Measurements from ENCODE around the gene LONRF2. TPM values are rescaled to one million over a fixed set of nuclear protein-coding genes. Genes with fewer than 3 reads are reported as not detected.

LONRF2 gene
- total RNA-seq, 1 donor from 2014 or later, result 14.9 TPM

DNA sequence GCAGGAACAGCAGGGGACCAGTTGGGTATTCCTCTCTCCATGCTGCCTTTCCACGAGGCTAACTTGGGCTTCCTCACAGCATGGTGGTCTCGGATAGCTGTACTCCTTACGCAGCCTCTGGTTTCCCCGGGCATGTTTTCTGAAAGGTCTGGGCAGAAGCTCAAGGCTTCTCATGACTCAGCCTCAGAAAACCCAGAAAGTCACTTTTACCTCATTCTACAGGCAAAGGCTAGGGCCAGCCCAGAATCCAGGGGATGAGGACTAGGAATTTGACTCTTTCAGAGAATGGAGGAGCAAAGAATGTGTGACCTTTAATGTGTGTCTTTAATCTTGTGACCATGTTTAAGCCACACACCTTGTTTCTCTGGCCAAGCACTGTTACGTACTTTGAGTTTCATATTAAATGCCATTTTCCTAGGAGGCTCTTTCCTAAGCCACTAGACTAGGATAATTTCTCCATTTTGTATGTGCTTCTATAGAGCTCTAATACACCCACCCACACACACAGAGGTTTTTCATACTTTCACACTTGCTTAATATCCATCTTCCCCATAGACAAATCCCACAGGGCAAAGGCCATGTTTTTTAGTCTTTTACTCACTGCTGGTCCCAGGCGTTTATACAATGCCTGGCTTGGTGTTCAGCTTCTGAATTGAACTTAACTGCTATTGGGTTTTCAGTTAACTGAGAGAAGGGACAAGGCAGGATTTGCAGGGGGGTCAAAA is 77.3 kb downstream of the LONRF2 start:
- DNase-seq (ENCODE audit: missing footprints) (no peak), ATAC-seq (no peak)
- intact Hi-C loops (cut with DNase I), result loop anchor here (5.0 kb wide), 1 partner anchor 428 kb away; no protein-coding TSS in a partner anchor

DNA sequence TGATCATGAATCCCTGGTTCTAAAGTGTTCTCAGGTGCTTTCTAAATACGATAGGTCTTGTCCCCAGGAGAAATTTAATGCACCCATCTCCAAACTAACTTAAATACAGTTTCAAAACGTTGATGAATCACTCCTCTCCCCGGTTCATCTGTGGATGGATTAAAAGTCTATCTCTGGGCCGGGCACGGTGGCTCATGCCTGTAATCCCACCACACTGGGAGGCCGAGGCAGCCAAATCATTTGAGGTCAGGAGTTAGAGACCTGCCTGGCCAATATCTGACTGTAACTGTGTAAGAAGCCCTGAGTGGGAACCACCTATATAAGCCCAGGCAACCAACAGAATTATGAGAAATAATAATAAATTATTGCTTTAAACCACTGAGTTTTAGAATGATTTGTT is 78.7 kb downstream of the LONRF2 start:
- ATAC-seq (no peak), DNase-seq (ENCODE audit: missing footprints) (no peak)
- intact Hi-C loops (cut with DNase I), result loop anchor here (1.0 to 5.0 kb wide), 3 partner anchors 65 to 685 kb away; no protein-coding TSS in a partner anchor

DNA sequence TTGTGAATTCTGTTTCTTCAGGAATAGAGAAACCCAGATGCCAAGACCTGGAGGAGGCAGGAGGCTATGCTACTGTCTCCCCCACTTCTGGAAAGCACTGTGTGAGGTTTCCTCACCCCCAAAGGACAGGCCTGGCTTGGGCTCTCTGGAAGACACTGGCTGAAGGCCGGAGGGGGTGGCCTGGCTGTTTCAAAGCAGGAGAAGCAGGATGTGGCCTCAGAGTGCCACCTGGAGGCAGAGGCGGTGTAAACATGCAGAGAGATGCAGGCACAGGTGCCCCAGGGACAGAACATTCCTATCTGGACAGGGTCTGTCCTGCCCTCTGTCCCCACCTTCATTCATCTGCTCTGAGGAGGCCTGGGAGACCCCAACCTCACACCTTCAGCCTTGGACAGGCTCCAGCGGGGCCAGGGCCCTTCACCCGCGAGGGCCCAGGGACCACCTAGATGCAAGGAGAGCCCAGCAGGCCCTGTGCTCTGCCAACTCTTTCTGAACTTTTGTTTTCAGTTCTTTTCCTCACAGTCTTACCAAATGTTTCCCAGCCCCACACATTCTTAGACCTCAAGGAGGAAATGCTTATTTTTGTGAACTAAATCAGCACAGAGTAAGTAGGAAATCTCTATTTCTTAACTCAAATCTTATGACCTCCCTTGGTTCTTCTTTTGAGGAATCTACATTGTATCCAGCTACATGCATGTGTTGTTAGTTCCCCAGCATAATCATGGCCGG is 79.2 kb downstream of the LONRF2 start:
- peak; percentile 84 for DNase-seq (ENCODE audit: missing footprints)
- intact Hi-C loops (cut with DNase I), result loop anchor here (1.0 to 5.0 kb wide), 3 partner anchors 65 to 684 kb away; no protein-coding TSS in a partner anchor
- ATAC-seq, result peak; percentile 83

DNA sequence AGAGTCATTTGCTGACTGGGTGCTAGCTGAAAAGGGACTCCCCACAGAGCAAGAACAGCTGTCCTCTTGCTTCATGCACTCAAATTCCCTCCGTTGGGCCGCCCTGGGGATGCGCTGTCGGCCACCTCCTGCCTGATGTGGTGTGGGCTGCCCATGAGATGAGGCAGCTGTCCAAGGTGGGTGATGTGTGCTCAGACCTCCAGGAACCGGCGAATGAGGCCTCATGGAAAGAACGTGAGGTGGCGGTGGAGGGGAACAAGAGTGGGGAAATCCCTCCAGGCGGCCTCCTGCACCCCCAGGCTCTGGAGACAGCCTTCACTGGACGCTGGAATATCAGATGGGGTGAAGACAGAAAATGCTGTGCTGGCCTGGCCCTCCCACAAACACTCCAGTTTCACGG is 79.8 kb downstream of the LONRF2 start:
- DNase-seq (ENCODE audit: missing footprints) (no peak), ATAC-seq (peak; percentile 3)
- intact Hi-C loops (cut with DNase I), result loop anchor here (2.0 to 5.0 kb wide), 2 partner anchors 425 to 684 kb away; no protein-coding TSS in a partner anchor

DNA sequence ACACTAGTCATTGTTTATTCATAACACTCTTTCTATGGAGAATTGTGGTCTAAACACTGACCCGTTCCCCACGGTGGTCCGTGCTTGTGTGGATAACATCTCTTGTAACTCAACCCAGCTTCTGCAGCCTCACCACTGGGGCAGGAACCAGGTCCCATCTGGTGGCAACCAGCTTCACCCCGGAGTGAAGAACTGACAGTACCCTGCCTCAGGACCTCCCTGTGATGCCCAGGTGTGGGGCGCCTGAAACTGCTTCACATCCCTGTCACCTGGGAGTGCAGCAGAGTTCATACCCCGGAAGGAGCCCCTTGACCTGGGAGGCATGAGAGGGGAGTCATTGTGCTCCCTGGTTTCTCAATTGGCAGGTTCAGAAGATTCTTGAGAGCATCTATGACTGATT is 81.1 kb downstream of the LONRF2 start:
- no peak for ATAC-seq
- DNase-seq (ENCODE audit: missing footprints), result no peak
- intact Hi-C loops (cut with DNase I), result loop anchor here (5.0 kb wide), 1 partner anchor 424 kb away; no protein-coding TSS in a partner anchor

DNA sequence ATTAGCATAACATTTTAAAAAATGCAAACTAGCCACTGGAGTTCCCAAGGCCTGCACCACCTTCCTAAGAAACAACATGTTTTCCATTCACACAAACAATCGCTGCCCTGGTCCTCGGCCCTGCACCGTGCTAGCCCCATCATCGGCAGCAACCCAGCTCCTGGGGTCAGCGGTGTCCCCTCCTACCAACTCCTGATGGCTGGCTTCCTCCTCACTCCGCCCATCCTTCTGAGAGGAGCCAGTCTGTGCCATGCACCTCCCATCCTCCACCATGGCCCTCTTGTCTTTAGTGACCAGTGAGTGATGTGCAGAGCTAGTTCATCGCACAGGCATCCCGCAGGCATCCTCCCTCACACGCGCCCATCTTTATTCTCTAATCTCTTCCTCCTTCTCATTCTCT is 81.9 kb downstream of the LONRF2 start:
- intact Hi-C loops (cut with DNase I), result loop anchor here (5.0 kb wide), 1 partner anchor 423 kb away; no protein-coding TSS in a partner anchor
- DNase-seq (ENCODE audit: missing footprints), result no peak
- no peak for ATAC-seq

DNA sequence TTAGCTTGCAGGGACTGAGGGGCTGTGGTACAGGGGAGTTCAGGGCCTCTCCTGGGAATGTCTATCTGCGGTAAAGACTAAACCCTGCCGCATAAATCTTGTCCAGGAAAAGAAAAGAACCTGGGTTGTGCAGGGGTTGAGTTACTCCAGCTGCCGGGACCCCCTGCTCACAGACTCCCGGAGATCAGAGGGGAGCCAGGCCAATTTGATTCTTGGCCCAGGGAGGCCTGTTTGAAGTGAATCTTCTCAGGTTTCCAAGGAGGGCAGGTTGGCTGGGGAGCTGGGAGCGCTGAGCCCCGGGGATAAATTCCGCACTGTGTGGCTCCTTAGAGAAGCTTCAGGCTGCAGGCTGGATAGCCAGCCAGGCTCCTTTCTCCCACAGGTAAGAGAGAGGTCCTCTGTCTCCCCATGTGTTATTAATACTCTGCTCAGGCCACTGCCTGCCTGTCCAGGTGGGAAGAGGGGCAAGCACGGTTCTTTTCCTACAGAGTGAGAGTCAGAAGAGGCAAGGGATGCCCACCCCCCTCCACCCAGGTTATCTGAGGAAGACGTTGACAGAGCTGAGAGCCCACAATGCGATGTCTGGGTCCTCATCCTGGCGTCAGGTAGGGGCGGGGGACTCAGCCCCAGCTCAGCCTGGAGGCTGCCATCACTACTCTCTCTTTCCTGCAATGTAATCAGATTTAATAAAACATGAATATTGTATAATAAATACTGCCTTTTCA is 82.7 kb downstream of the LONRF2 start:
- ATAC-seq, result no peak
- intact Hi-C loops (cut with DNase I), result loop anchor here (5.0 kb wide), 2 partner anchors 127 to 422 kb away; no protein-coding TSS in a partner anchor

DNA sequence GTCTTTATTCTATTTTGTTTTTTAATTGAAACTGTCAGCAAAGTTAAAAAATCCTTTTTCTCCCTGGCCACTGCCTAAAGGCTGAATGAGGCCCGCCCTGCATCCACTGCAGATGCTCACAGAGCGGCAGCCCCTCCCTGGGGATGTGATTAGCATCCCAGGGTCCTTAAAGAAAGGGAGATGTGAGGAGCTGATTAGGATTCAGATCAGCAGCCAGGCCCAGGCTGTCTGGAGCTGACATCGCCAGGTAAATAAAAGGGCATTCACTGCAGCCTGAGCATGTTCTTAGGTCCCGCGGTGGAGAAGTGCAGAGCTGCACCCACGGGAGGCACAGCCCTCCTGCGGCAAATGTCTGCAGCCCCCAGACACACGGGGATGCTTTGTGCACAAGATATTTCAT is 83.8 kb downstream of the LONRF2 start:
- DNase-seq (ENCODE audit: missing footprints) (no peak), ATAC-seq (no peak)
- intact Hi-C loops (cut with DNase I), result loop anchor here (5.0 kb wide), 1 partner anchor 126 kb away; no protein-coding TSS in a partner anchor

More for the DNA sequence above, 82.7 kb downstream of the LONRF2 start:
- no peak for DNase-seq (ENCODE audit: missing footprints)

DNA sequence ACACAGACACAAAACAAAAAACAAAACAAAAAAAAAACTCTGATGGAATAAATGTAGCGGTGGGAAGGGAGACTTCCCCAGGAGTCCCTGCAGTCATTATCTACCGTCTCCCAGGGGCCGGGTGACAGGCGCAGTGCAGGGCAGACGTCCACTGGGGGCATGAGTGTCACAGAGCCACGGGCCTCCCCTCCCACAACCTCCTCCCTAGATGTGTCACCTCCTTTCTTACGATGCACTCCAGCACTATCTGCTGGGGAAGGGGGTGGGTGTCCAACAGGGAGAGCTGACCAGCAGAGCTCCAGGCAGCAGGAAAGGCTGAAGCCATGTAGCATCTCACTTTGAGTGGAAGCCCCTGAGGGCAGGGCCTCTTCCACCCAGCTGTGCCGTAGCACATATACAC is 84.5 kb downstream of the LONRF2 start:
- intact Hi-C loops (cut with DNase I), result loop anchor here (5.0 kb wide), 1 partner anchor 125 kb away; no protein-coding TSS in a partner anchor

DNA sequence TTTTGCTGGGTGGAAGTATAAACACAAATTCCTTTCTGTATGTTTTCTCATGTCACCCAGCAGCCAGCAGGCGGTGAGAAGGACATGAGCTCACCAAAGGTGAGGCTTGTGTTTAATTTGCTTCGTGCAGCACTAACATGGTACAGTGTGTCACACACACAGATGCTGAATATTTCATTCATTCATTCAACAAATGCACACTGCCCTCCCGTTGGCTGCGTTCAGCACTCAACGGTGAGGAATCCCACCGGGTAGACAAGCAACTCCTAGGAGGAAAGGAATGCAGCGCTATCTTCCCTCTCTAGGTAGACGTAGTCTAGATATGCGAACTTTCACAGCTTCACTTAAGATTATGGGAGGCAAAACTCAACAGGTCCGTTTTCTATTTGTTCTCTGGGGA is 85.1 kb downstream of the LONRF2 start:
- DNase-seq (ENCODE audit: missing footprints) (no peak), ATAC-seq (no peak)
- intact Hi-C loops (cut with DNase I), result loop anchor here (5.0 kb wide), 1 partner anchor 125 kb away; no protein-coding TSS in a partner anchor

More for the DNA sequence above, 84.5 kb downstream of the LONRF2 start:
- ATAC-seq (no peak), DNase-seq (ENCODE audit: missing footprints) (no peak)

DNA sequence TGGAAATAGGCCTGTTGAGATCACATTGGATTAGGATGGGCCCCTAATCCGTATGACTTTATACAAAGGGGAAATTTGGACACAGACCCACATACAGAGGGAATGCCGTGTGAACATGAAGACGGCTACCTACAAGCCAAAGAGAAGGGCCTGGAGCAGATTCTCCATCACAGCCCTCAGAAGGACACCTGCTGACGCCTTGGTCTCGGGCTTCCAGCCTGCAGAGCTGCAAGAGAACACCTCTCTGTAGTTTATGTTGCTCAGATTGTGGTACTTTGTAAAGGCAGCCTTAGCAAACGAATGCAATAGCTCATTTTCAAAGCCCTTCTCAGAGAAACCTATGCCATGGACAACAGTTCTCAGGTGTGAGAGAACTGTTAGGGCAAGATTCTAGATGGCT is 86.1 kb downstream of the LONRF2 start:
- ATAC-seq (no peak), DNase-seq (ENCODE audit: missing footprints) (no peak)
- intact Hi-C loops (cut with DNase I), result loop anchor here (5.0 kb wide), 1 partner anchor 124 kb away; no protein-coding TSS in a partner anchor

DNA sequence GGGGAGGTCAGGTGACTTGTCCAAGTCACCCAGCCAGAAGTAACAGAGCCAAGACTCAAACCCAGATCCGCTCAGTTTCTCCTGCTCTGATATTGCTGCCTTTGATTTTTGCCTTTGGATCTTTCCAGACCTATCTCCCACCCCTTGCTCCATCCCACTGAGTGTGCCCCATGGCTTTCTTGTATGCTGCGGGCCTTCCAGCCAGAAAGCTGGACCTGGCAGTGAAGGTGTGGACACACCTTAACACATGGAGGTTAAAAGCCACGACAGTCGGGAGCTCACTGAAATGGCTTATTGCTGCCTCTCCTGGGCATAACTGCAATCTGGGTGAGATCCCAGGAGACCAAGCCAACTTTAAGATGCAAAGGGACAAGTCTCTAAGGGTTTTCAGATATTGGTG is 86.7 kb downstream of the LONRF2 start:
- DNase-seq (ENCODE audit: missing footprints) (no peak), ATAC-seq (no peak)
- intact Hi-C loops (cut with DNase I), result loop anchor here (5.0 kb wide), 1 partner anchor 123 kb away; no protein-coding TSS in a partner anchor

DNA sequence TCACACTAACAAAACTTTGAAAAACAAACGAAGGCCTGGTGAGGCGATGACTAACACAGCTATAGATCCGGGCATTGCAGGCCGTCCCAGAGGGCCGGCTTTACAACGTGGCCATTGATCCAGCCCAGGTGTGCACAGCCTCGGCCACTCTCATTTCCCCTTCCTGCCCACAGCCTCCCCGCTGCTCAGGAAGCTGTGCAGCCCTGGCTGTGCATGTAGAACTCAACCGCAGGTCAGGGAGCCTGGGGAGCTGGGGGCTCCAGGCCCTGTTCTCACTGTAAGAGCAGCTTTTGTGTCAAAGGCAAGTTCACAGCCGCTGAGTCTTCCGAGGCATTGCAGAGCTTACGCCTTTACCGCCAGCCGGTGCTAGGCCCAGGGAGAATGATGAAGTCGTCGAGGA is 87.2 kb downstream of the LONRF2 start:
- DNase-seq (ENCODE audit: missing footprints), result no peak
- intact Hi-C loops (cut with DNase I), result loop anchor here (5.0 kb wide), 1 partner anchor 123 kb away; no protein-coding TSS in a partner anchor
- ATAC-seq, result no peak

DNA sequence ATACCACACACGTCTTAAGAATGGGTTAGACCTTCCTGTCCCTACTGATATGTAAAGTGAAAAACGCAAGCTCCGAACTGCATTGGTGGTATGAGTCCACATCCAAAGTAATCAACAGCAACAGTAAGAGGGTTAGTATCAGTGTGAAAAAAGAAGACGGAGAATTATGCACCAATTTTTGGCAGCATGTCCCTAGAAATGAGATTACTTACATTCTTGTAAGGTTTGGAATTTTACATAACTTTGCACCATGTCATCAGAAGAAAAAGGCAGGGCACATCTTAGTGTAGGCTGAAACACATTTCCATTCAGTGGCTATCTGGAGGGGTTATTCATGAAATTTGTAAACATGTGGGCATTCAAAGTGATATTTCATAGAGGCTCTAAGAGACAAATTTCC is 88.2 kb downstream of the LONRF2 start:
- ATAC-seq, result no peak
- DNase-seq (ENCODE audit: missing footprints), result no peak
- intact Hi-C loops (cut with DNase I), result no loop called here

DNA sequence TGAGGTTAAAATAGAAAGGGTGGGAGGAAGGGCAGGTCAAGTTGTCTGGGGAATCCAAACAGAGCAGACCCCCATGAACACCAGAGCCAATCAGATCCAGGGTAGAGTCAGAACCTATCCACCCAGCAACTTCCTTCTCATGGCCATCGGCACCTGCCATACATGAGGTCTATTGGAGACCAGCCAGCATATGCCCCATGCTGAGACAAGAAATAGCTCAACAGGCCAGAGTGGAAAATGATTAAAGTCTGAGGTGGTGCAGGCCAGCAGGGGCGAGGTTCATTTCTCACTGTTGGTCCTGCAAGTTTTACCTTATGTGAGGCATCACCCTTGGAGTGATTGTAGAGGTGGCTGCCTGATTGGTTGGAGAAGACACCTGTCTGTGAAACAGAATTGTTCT is 89.2 kb downstream of the LONRF2 start:
- DNase-seq (ENCODE audit: missing footprints) (no peak), ATAC-seq (no peak)
- intact Hi-C loops (cut with DNase I), result no loop called here

DNA sequence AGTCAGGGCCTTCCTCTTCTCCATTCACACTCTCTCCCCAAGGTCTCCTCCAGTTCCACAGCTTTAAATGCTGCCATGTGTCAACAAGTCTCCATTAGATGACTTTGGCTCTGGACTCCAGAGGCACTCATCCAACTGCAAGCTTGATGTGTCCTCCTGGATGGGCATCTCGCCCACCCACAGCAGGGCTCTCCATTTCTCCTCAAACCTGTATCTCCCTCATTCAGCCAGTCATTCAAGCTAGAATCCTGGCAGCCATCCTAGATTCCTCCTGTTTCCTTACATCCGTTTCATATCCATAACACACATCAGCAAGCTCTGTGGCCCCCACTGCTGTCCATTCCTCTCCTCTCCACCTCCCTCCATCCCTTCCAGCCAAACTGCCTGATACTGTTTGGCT is 91.5 kb downstream of the LONRF2 start:
- DNase-seq (ENCODE audit: missing footprints), result no peak
- ATAC-seq, result no peak
- intact Hi-C loops (cut with DNase I), result no loop called here

DNA sequence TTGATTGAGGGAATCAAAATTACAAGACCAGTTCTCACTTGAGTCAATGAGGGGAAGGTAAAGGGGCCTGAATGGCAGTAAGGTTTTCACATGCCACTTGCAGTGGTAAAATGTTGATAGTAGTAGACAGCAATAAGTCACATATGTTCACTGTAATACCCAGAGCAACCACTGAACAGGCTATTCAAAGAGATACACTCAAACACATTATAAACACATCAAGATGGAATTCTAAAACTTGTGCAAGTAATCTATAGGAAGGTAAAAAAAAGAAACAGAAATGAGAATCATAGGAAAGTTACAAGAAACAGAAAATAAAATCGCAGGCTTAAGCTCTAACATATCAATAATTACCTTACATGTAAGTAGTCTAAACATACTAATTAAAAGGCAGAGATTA is 93.3 kb downstream of the LONRF2 start:
- intact Hi-C loops (cut with DNase I), result no loop called here
- no peak for ATAC-seq

DNA sequence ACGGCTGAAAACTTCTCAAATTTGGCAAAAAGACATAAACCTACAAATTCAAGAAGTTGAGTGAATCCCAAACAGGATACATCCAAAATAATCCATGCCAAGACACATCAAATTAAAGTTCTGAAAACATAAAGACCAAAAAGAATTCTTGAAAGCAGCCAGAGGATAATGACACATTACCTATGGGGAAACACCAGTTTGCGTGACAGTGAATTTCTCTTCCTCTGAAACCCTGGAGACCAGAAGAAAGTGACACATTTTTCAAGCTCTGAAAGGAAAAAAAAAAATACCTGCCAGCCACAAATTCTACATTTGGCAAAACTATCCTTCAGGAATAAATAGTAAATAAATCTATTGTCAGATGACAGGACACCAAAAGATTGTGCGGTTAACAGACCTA is 93.9 kb downstream of the LONRF2 start:
- ATAC-seq, result no peak
- no peak for DNase-seq (ENCODE audit: missing footprints)
- intact Hi-C loops (cut with DNase I), result no loop called here

More for the DNA sequence above, 93.3 kb downstream of the LONRF2 start:
- DNase-seq (ENCODE audit: missing footprints), result no peak

Measured in Right ventricle myocardium inferior (tissue), 1 donor.